HCT116 (cell line): ENCODE measurements around the gene ABHD17C. TPM values are rescaled to one million over a fixed set of nuclear protein-coding genes. Genes with fewer than 3 reads are reported as not detected.

Source experiments
- ATAC-seq: fragments of 200-7000 bp; cut with Tn5 transposase; 2 replicates; pipeline ENCODE4 v1.9.1; 2020; ENCODE audit warnings: mild to moderate bottlenecking, moderate library complexity
- BruUV-seq: library from RNA; stranded (reverse); fragments of 400-500 nt; replicated peaks from 2 replicates; lab custom pipeline; 2021; lab: Mats Ljungman, UMichigan
- CTCF ChIA-PET: fragments of 300-600 bp; sonication (Branson Sonifier 250); formaldehyde crosslinking; loops from one replicate; lab custom pipeline; 2021; ENCODE audit warnings: antibody characterized with exemption; lab: Charles Lee
- POLR2A ChIA-PET: fragments of 300-600, 350-600 bp; sonication (Branson Sonifier 250); formaldehyde crosslinking; loops from one replicate; lab custom pipeline; 2021; ENCODE audit warnings: antibody characterized with exemption; lab: Charles Lee
- RAD21 ChIA-PET, 2 experiments: fragments of 300-600 bp; sonication (Branson Sonifier 250); formaldehyde crosslinking; loops; one replicate each; lab custom pipeline; 2023; ENCODE audit warnings: low total read pairs in 2 of 2; ENCODE audit not compliant: uncharacterized antibody in 2 of 2, unreplicated experiment in 2 of 2, low non-redundant PET in 1 of 2; lab: Charles Lee
- DNase-seq: peaks from one replicate; pipeline ENCODE4 v3.0.0-alpha.2; 2010; ENCODE audit warnings: low read depth, low spot score
- H2AFZ ChIP-seq: fragments of 200-600 bp; shearing (Covaris generic), sonication (generic); 2 replicates; pipeline ENCODE4 v1.6.1; 2017; ENCODE audit warnings: low read depth, mixed run types, mixed read lengths, antibody characterized with exemption, low read length; ENCODE audit not compliant: poor library complexity, severe bottlenecking
- H3K27ac ChIP-seq: 2 replicates; pipeline ENCODE4 v1.5.1; 2012; ENCODE audit warnings: low read depth, low read length
- H3K27me3 ChIP-seq: fragments of 200-600 bp; sonication (generic); 2 replicates; pipeline ENCODE4 v1.6.1; 2016; ENCODE audit warnings: mixed run types, low read length, mixed read lengths; ENCODE audit not compliant: insufficient read depth
- H3K36me3 ChIP-seq, 2 experiments: fragments of 200-500 bp in 1 of 2; fragments of 200-600 bp in 1 of 2; sonication (Bioruptor generic) in 1 of 2; sonication (generic) in 1 of 2; 2 replicates each; pipeline versions ENCODE4 v1.5.1 to v1.6.1; 2014 to 2016; ENCODE audit warnings: low read length in 2 of 2, inconsistent platforms in 1 of 2, mixed read lengths in 1 of 2, mixed run types in 1 of 2; ENCODE audit not compliant: insufficient read depth in 2 of 2, control insufficient read depth in 1 of 2
- H3K4me1 ChIP-seq, 2 experiments: fragments of 200-600 bp in 1 of 2; sonication (generic) in 1 of 2; 2 replicates each; pipeline versions ENCODE4 v1.5.1 to v1.6.1; 2012 to 2017; ENCODE audit warnings: low read length in 2 of 2, inconsistent platforms in 1 of 2, mild to moderate bottlenecking in 1 of 2, mixed read lengths in 1 of 2, mixed run types in 1 of 2, moderate library complexity in 1 of 2; ENCODE audit not compliant: insufficient read depth in 2 of 2, control insufficient read depth in 1 of 2
- H3K4me2 ChIP-seq: fragments of 200-600 bp; sonication (generic); 2 replicates; pipeline ENCODE4 v1.6.1; 2017; ENCODE audit warnings: mixed run types, low read length, mixed read lengths
- H3K4me3 ChIP-seq, 2 experiments: fragments of 200-600 bp in 1 of 2; sonication (generic) in 1 of 2; replicated peaks in 1 of 2; 2 replicates each; pipeline ENCODE4 v1.5.1; 2011 to 2016; ENCODE audit warnings: low read length in 2 of 2, control low read depth in 1 of 2, low read depth in 1 of 2, mild to moderate bottlenecking in 1 of 2, mixed read lengths in 1 of 2, mixed run types in 1 of 2
- H3K79me2 ChIP-seq: fragments of 200-600 bp; sonication (generic); 2 replicates; pipeline ENCODE4 v1.6.1; 2017; ENCODE audit warnings: mild to moderate bottlenecking, mixed run types, low read length, moderate library complexity, mixed read lengths; ENCODE audit not compliant: insufficient read depth
- H3K9ac ChIP-seq: fragments of 200-600 bp; sonication (generic); 2 replicates; pipeline ENCODE4 v1.6.1; 2016; ENCODE audit warnings: low read length, mixed read lengths
- H3K9me2 ChIP-seq: fragments of 200-600 bp; sonication (generic), shearing (Covaris generic); 2 replicates; pipeline ENCODE4 v1.6.1; 2017; ENCODE audit warnings: mixed run types, mild to moderate bottlenecking, moderate library complexity; ENCODE audit not compliant: insufficient read depth
- H3K9me3 ChIP-seq, 2 experiments: fragments of 200-500 bp in 1 of 2; fragments of 200-600 bp in 1 of 2; sonication (Bioruptor generic) in 1 of 2; sonication (generic) in 1 of 2; 2 replicates each; pipeline ENCODE4 v1.6.1; 2014 to 2017; ENCODE audit warnings: low read length in 2 of 2, mixed read lengths in 2 of 2, inconsistent platforms in 1 of 2, low read depth in 1 of 2, mild to moderate bottlenecking in 1 of 2, mixed run types in 1 of 2, moderate library complexity in 1 of 2; ENCODE audit not compliant: control insufficient read depth in 1 of 2, insufficient read depth in 1 of 2
- H4K20me1 ChIP-seq: fragments of 200-600 bp; sonication (generic), shearing (Covaris generic); 2 replicates; pipeline ENCODE4 v1.6.1; 2017; ENCODE audit warnings: mixed run types, mild to moderate bottlenecking, moderate library complexity; ENCODE audit not compliant: insufficient read depth
- EZH2 ChIP-seq: fragments of 200-600 bp; sonication (generic); IDR thresholded peaks from 2 replicates; pipeline ENCODE4 v1.6.1; 2017; ENCODE audit warnings: antibody characterized with exemption, mixed run types
- EZH2phosphoT487 ChIP-seq: fragments of 200-600 bp; IDR thresholded peaks from 2 replicates; pipeline ENCODE4 v1.6.1; 2018; ENCODE audit warnings: antibody characterized with exemption, borderline replicate concordance
- FOSL1 ChIP-seq: IDR thresholded peaks from 2 replicates; pipeline ENCODE4 v1.6.1; 2012; ENCODE audit warnings: low read depth
- POLR2A ChIP-seq: IDR thresholded peaks from 2 replicates; pipeline ENCODE4 v1.7.0; 2011; ENCODE audit warnings: borderline replicate concordance; ENCODE audit not compliant: insufficient read depth, insufficient read length; ENCODE audit errors: extremely low read depth
- POLR2AphosphoS5 ChIP-seq: IDR thresholded peaks from 2 replicates; pipeline ENCODE4 v1.6.1; 2011; ENCODE audit warnings: mild to moderate bottlenecking, low read depth, low read length, moderate library complexity
- SIN3A ChIP-seq: IDR thresholded peaks from 2 replicates; pipeline ENCODE4 v1.6.1; 2012; ENCODE audit warnings: low read depth
- YY1 ChIP-seq: IDR thresholded peaks from 2 replicates; pipeline ENCODE4 v1.6.1; 2011; ENCODE audit warnings: low read length, low read depth, moderate library complexity, mild to moderate bottlenecking; ENCODE audit not compliant: insufficient replicate concordance; ENCODE audit errors: extremely low read depth
- ZNF274 ChIP-seq: fragments of 200-500 bp; sonication (Bioruptor generic); IDR thresholded peaks from 2 replicates; pipeline ENCODE4 v1.6.1; 2014; ENCODE audit warnings: mild to moderate bottlenecking, low read depth, low read length, inconsistent platforms
- intact Hi-C: fragments of 100-400 bp; cut with micrococcal nuclease; formaldehyde crosslinking; loops from 2 replicates; pipeline ENCODE4 v1.10.0; 2022
- total RNA-seq: library from RNA; stranded (reverse); gene quantifications from one replicate; pipeline ENCODE4 v1.2.1, GENCODE V29; 2021; ENCODE audit not compliant: unreplicated experiment
- TF ChIP-seq, protein P1 (sequence below): IDR thresholded peaks from 2 replicates; pipeline ENCODE4 v1.6.1; 2012; ENCODE audit warnings: low read depth
- TF ChIP-seq, protein P2 (sequence below): IDR thresholded peaks from 2 replicates; pipeline ENCODE4 v1.6.1; 2011; ENCODE audit warnings: mild to moderate bottlenecking, low read length, moderate library complexity; ENCODE audit not compliant: insufficient replicate concordance; ENCODE audit errors: extremely low read depth

ABHD17C gene
- total RNA-seq, 1 experiment from 2014 or later, result 27.9 TPM

DNA sequence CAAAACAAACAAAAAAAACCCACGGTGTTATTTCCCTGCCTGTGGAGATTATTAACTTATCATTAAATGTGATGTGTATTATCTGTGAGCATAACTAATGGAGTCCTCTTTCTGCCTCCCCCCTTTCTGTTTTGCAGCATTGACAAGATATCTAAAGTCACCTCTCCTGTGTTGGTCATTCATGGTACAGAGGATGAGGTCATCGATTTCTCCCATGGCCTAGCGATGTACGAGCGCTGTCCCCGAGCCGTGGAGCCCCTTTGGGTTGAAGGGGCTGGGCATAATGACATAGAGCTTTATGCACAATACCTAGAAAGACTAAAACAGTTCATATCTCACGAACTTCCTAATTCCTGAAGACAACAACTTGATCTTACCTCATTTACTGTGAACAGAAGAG, 58.9 kb downstream of the ABHD17C start:
- Histone ChIP-seq H3K4me2 (no peak overlapping the region), H2AFZ (no peak overlapping the region), H3K79me2 (no peaks in the 10 kb centered on the region), H3K4me3 (no peak overlapping the region), H3K9me2 (no peaks in the 10 kb centered on the region), H3K9ac (no peak overlapping the region), H4K20me1 (no peaks in the 10 kb centered on the region; the same call in 1 of the 2 replicates), H3K36me3 (peaks cover 11 to 12% of the 10 kb centered on the region in 2 experiments; a peak in 3 of 4 replicates), H3K9me3 (no peaks in the 10 kb centered on the region), H3K4me1 (no peaks in the 10 kb centered on the region), H3K27me3 (no peaks in the 10 kb centered on the region), H3K27ac (no peak overlapping the region)
- ChIA-PET POLR2A (no interaction called here), RAD21 (no interaction called here), CTCF (interaction anchor here (1.2 kb wide), 2 partner anchors 14 to 23 kb away, joined by 3 to 6 read pairs; no protein-coding TSS in a partner anchor)
- BruUV-seq, result no TSS peak
- DNase-seq, result no peak
- ATAC-seq, result no peak
- intact Hi-C loops, result no loop called here
- TF ChIP-seq EZH2phosphoT487 (no peak), SIN3A (no peak), ZNF274 (no peak), FOSL1 (no peak), EZH2 (no peak)
- TF ChIP-seq, protein P1, sequence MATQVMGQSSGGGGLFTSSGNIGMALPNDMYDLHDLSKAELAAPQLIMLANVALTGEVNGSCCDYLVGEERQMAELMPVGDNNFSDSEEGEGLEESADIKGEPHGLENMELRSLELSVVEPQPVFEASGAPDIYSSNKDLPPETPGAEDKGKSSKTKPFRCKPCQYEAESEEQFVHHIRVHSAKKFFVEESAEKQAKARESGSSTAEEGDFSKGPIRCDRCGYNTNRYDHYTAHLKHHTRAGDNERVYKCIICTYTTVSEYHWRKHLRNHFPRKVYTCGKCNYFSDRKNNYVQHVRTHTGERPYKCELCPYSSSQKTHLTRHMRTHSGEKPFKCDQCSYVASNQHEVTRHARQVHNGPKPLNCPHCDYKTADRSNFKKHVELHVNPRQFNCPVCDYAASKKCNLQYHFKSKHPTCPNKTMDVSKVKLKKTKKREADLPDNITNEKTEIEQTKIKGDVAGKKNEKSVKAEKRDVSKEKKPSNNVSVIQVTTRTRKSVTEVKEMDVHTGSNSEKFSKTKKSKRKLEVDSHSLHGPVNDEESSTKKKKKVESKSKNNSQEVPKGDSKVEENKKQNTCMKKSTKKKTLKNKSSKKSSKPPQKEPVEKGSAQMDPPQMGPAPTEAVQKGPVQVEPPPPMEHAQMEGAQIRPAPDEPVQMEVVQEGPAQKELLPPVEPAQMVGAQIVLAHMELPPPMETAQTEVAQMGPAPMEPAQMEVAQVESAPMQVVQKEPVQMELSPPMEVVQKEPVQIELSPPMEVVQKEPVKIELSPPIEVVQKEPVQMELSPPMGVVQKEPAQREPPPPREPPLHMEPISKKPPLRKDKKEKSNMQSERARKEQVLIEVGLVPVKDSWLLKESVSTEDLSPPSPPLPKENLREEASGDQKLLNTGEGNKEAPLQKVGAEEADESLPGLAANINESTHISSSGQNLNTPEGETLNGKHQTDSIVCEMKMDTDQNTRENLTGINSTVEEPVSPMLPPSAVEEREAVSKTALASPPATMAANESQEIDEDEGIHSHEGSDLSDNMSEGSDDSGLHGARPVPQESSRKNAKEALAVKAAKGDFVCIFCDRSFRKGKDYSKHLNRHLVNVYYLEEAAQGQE, result no peak
- TF ChIP-seq, all 23 proteins: peak for 0

DNA sequence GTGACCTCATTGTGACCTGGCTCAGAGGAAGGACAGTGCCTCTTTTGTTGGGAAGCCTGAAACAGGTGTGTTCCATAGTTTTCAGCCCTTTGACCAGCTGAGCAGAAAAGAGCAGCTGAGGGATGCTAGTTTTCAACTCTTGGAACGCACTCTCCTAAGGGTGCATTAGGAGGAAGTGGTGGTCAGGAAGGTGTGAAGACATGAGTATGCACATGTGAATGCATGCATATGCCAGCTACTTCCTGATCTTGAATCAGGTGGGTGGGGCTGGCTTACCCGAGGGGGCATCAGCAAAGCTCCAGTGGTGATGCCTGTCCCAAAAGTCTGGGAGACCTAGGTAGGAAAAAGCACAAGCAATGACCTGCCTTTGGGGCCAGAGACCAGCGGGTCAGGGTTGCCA, 60.8 kb downstream of the ABHD17C start:
- Histone ChIP-seq H3K79me2 (no peaks in the 10 kb centered on the region), H3K9ac (no peak overlapping the region), H3K4me1 (no peaks in the 10 kb centered on the region), H2AFZ (no peak overlapping the region), H3K27me3 (no peaks in the 10 kb centered on the region), H3K4me3 (no peak overlapping the region), H3K4me2 (no peak overlapping the region), H3K9me3 (no peaks in the 10 kb centered on the region), H4K20me1 (no peaks in the 10 kb centered on the region; the same call in 1 of the 2 replicates), H3K9me2 (no peaks in the 10 kb centered on the region), H3K36me3 (peaks cover 7 to 8% of the 10 kb centered on the region in 2 experiments; a peak in 3 of 4 replicates), H3K27ac (no peak overlapping the region)
- intact Hi-C loops, result no loop called here
- no TSS peak for BruUV-seq
- POLR2A ChIA-PET, result no interaction called here
- CTCF ChIA-PET, result no interaction called here
- RAD21 ChIA-PET, result no interaction called here
- DNase-seq, result no peak
- no peak for ATAC-seq
- TF ChIP-seq, protein P1, result no peak
- TF ChIP-seq POLR2AphosphoS5, result no peak
- TF ChIP-seq EZH2, result no peak
- no peak for TF ChIP-seq POLR2A
- TF ChIP-seq, protein P2, sequence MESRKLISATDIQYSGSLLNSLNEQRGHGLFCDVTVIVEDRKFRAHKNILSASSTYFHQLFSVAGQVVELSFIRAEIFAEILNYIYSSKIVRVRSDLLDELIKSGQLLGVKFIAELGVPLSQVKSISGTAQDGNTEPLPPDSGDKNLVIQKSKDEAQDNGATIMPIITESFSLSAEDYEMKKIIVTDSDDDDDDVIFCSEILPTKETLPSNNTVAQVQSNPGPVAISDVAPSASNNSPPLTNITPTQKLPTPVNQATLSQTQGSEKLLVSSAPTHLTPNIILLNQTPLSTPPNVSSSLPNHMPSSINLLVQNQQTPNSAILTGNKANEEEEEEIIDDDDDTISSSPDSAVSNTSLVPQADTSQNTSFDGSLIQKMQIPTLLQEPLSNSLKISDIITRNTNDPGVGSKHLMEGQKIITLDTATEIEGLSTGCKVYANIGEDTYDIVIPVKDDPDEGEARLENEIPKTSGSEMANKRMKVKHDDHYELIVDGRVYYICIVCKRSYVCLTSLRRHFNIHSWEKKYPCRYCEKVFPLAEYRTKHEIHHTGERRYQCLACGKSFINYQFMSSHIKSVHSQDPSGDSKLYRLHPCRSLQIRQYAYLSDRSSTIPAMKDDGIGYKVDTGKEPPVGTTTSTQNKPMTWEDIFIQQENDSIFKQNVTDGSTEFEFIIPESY, result no peak
- no peak for TF ChIP-seq YY1
